HG02885 (cell line): ENCODE data around the gene PRKAR2B.
"Not testable (repeated sequence)": the region's sequence is repeated elsewhere in the genome, so short reads cannot be mapped to it uniquely, and the experiment has no call there.

Experiments used
- ATAC-seq: cut with Tn5 transposase; IDR thresholded peaks from one replicate; pipeline ENCODE4 v1.9.1; 2021; ENCODE audit warnings: mild to moderate bottlenecking; ENCODE audit not compliant: unreplicated experiment, poor library complexity

PRKAR2B gene

GRCh38 chr7:107075863-107076574, 31.5 kb downstream of the PRKAR2B start:
- ATAC-seq: no peak

- ATAC-seq: no peak
These were observed 32.5 kb downstream of the PRKAR2B start for GRCh38 chr7:107076781-107077698.

GRCh38 chr7:107077699-107078516, 33.4 kb downstream of the PRKAR2B start:
- no peak for ATAC-seq

GRCh38 chr7:107078517-107078966, 34.0 kb downstream of the PRKAR2B start:
- no peak for ATAC-seq

GRCh38 chr7:107079212-107079940, 34.9 kb downstream of the PRKAR2B start:
- no peak for ATAC-seq

GRCh38 chr7:107080099-107080505, 35.6 kb downstream of the PRKAR2B start:
- no peak for ATAC-seq

GRCh38 chr7:107080533-107080932, 36.0 kb downstream of the PRKAR2B start:
- ATAC-seq: no peak

GRCh38 chr7:107085180-107085579, 40.7 kb downstream of the PRKAR2B start:
- no peak for ATAC-seq

GRCh38 chr7:107089627-107090026, 45.1 kb downstream of the PRKAR2B start:
- ATAC-seq: no peak

- no peak for ATAC-seq
These were observed 46.0 kb downstream of the PRKAR2B start for GRCh38 chr7:107090457-107090856.

GRCh38 chr7:107091306-107091705, 46.8 kb downstream of the PRKAR2B start:
- no peak for ATAC-seq

- not testable (repeated sequence) for ATAC-seq
These were observed 49.2 kb downstream of the PRKAR2B start for GRCh38 chr7:107093671-107094070.

- not testable (repeated sequence) for ATAC-seq
These were observed 54.6 kb downstream of the PRKAR2B start for GRCh38 chr7:107099154-107099553.

- ATAC-seq: no peak
These were observed 56.3 kb downstream of the PRKAR2B start for GRCh38 chr7:107100824-107101223.

- ATAC-seq: no peak
These were observed 58.9 kb downstream of the PRKAR2B start for GRCh38 chr7:107103369-107103768.

- no peak for ATAC-seq
These were observed 60.3 kb downstream of the PRKAR2B start for GRCh38 chr7:107104801-107105200.

- no peak for ATAC-seq
These were observed 61.2 kb downstream of the PRKAR2B start for GRCh38 chr7:107105591-107106245.

GRCh38 chr7:107108793-107109371, 64.4 kb downstream of the PRKAR2B start:
- ATAC-seq: no peak

- ATAC-seq: no peak
These were observed 65.5 kb downstream of the PRKAR2B start for GRCh38 chr7:107109955-107110354.
